Tibial nerve (tissue), 4 donors: ENCODE data around the gene FAM114A2. TPM values are rescaled to one million over a fixed set of nuclear protein-coding genes. Genes with fewer than 3 reads are reported as not detected.

Source experiments
- DNase-seq, 2 donors: peaks; one replicate each; pipeline ENCODE4 v3.0.0-alpha.2; 2019; ENCODE audit warnings: low spot score in 2 of 2
- H3K27ac ChIP-seq, 4 donors: fragments of 200-600 bp; sonication (generic) in 3 of 4; one replicate each; pipeline ENCODE4 v1.5.1; 2017 to 2019; ENCODE audit warnings: mild to moderate bottlenecking in 1 of 4
- H3K27me3 ChIP-seq, 2 donors: fragments of 200-600 bp; sonication (generic) in 1 of 2; one replicate each; pipeline versions ENCODE4 v1.5.1 to v1.6.0; 2017 to 2019
- H3K36me3 ChIP-seq, 3 donors: fragments of 200-600 bp; sonication (generic); one replicate each; pipeline ENCODE4 v1.5.1; 2018 to 2019
- H3K4me1 ChIP-seq, 4 donors: fragments of 200-600 bp; sonication (generic) in 3 of 4; one replicate each; pipeline ENCODE4 v1.5.1; 2017 to 2019
- H3K4me3 ChIP-seq, 4 donors: fragments of 200-600 bp; sonication (generic) in 3 of 4; one replicate each; pipeline ENCODE4 v1.5.1; 2017 to 2019; ENCODE audit warnings: mild to moderate bottlenecking in 1 of 4, moderate library complexity in 1 of 4
- H3K9me3 ChIP-seq, 4 donors: fragments of 200-600 bp; sonication (generic) in 3 of 4; one replicate each; pipeline ENCODE4 v1.5.1; 2017 to 2019
- EP300 ChIP-seq, 2 donors: sonication (generic); formaldehyde crosslinking; IDR thresholded peaks; one replicate each; pipeline ENCODE4 v1.6.1; 2017; ENCODE audit warnings: antibody characterized with exemption in 2 of 2, mild to moderate bottlenecking in 1 of 2
- POLR2A ChIP-seq, 2 donors: fragments of 450-650 bp; IDR thresholded peaks; one replicate each; pipeline ENCODE4 v1.6.1; 2017; ENCODE audit warnings: antibody characterized with exemption in 2 of 2, mild to moderate bottlenecking in 2 of 2, moderate library complexity in 2 of 2
- WGBS, 2 donors: methylation state at CpG; one replicate each; pipeline ENCODE4 v1.1.5; 2018; 5-methylcytosine and 5-hydroxymethylcytosine counted together
- total RNA-seq, 4 donors: library from RNA; depleted of rRNA; stranded (reverse); fragments of >200 nt; gene quantifications; one replicate each; pipeline ENCODE4 v1.1.0, GENCODE V29; 2016
- TF ChIP-seq, protein P1 (sequence below), 5 experiments: fragments of 200-600 bp in 3 of 5; fragments of 450-650 bp in 2 of 5; sonication (generic) in 3 of 5; IDR thresholded peaks; one replicate each; pipeline ENCODE4 v1.5.1; 2016 to 2019; ENCODE audit warnings: antibody characterized with exemption in 5 of 5, mild to moderate bottlenecking in 3 of 5, moderate library complexity in 2 of 5

FAM114A2 gene
- total RNA-seq, 4 donors from 2014 or later = 10.5 to 19.7 (median 13.6) TPM

- Histone ChIP-seq H3K4me1 (peaks cover 0 to 27% (median 0%) of the 10 kb centered on the region in 4 donors), H3K27ac (no peak overlapping the region), H3K36me3 (no peaks in the 10 kb centered on the region), H3K9me3 (no peaks in the 10 kb centered on the region), H3K27me3 (no peaks in the 10 kb centered on the region), H3K4me3 (no peak overlapping the region)
- no peak for TF ChIP-seq POLR2A (IDR thresholded peaks at IDR 0.05)
- TF ChIP-seq, protein P1, sequence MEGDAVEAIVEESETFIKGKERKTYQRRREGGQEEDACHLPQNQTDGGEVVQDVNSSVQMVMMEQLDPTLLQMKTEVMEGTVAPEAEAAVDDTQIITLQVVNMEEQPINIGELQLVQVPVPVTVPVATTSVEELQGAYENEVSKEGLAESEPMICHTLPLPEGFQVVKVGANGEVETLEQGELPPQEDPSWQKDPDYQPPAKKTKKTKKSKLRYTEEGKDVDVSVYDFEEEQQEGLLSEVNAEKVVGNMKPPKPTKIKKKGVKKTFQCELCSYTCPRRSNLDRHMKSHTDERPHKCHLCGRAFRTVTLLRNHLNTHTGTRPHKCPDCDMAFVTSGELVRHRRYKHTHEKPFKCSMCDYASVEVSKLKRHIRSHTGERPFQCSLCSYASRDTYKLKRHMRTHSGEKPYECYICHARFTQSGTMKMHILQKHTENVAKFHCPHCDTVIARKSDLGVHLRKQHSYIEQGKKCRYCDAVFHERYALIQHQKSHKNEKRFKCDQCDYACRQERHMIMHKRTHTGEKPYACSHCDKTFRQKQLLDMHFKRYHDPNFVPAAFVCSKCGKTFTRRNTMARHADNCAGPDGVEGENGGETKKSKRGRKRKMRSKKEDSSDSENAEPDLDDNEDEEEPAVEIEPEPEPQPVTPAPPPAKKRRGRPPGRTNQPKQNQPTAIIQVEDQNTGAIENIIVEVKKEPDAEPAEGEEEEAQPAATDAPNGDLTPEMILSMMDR (IDR thresholded peaks at IDR 0.05) = no peak
- TF ChIP-seq EP300 (IDR thresholded peaks at IDR 0.05) = no peak
- no peak for DNase-seq
- 80 to 82% methylated on average over 10 of the region's 10 CpGs for WGBS, 2 donors
Observed at GRCh38 chr5:153960269-153961215, 78.2 kb downstream of the FAM114A2 start.

DNA sequence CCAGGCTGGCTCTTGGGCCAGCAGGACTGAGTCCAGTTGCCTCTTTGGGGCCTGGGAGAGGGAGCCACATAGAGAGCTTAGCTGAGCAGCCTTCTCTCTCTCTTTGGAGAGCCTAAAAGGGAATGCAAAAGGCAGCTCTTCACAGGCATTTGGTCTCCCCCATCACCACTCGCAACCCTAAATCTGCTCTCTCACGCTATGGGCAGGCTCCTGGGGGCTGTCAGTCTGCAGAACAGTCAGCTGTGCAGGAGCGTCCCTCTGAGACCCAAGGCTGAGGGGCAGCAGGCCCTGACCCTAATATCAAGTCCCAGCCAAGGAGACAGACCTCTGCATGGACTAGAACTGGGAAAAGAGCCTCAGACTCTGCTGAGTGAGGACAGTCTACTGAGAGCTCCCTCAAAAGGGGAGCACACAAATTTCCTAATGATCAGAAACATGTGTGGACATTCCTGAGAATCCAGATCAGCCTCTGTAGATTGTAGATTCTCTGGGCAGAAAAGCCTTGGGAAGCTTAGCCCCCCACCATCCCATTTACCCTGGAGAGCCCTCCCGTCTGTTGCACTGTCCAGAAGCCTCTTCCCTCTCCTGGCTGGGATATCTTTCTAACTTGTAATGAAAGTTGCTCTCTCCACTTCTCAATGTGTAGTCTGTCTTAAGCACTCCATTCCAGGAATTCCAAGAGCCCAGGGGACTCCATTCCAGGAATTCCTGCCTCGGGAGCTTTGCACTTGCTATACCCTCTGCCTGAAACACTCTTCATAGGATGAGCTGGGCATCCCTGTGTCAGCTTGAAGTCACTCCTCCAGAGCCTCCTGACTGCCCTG lies 79.4 kb downstream of the FAM114A2 start:
- no peaks in the 10 kb centered on the region for H3K27me3 ChIP-seq
- no peak for DNase-seq
- TF ChIP-seq POLR2A (IDR thresholded peaks at IDR 0.05) (no peak), EP300 (IDR thresholded peaks at IDR 0.05) (no peak)
- TF ChIP-seq, protein P1 (IDR thresholded peaks at IDR 0.05) = no peak
- H3K9me3 ChIP-seq = no peaks in the 10 kb centered on the region
- H3K4me1 ChIP-seq = peaks cover 0 to 19% (median 0%) of the 10 kb centered on the region in 4 donors
- WGBS, 2 donors = 27 to 44% methylated on average over 5 of the region's 5 CpGs
- H3K27ac ChIP-seq = peak overlapping the region in 2 of 4 donors; percentile 3 to 55
- no peak overlapping the region for H3K4me3 ChIP-seq
- H3K36me3 ChIP-seq = no peaks in the 10 kb centered on the region

DNA sequence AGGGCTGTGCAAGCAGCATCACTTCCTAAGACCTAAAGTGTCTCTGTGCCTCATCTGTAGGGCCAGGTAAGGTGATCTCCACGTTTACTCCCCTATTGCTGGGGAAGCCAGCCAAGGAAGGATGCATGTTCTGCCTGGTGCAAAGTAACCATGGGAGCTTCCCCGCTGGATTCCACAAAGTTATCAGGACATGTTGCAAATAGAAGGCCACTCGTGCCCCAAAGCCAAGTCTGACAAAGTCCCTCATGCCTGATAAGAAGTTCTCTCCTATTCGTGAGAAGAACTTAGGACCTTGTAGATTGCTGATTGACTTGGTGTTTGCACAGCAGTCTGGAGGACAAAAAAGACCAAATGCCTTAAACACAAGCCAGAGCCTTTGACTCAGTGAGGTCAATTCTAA lies 81.5 kb downstream of the FAM114A2 start:
- TF ChIP-seq EP300 (IDR thresholded peaks at IDR 0.05) (no peak), POLR2A (IDR thresholded peaks at IDR 0.05) (no peak)
- TF ChIP-seq, protein P1 (IDR thresholded peaks at IDR 0.05) = no peak
- Histone ChIP-seq H3K36me3 (no peaks in the 10 kb centered on the region), H3K4me3 (no peak overlapping the region), H3K4me1 (peaks cover 0 to 18% (median 0%) of the 10 kb centered on the region in 4 donors), H3K9me3 (no peaks in the 10 kb centered on the region), H3K27ac (no peak overlapping the region), H3K27me3 (no peaks in the 10 kb centered on the region)
- no peak for DNase-seq
- 80 to 82% methylated on average over 4 of the region's 4 CpGs for whole genome bisulfite sequencing, 2 donors

DNA sequence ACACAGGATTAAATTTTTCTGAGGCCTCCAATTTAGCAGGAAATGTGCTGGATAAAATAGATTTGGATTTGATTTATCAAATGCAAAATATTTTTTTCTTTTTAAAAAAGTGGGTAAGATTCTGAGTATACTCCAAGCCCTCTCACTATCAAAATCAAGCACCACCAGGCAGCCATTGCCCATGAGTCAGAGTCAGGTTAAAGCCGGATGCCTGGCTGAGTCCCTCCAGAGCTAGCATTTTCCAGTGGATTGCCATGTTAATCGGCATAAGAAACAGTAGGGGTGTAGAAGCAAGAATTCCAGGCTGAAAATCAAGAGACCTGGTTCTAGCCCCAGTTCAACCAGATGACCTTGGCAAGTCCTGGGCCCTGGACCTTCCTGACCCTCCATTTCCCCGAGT lies 85.3 kb downstream of the FAM114A2 start:
- Histone ChIP-seq H3K27me3 (no peaks in the 10 kb centered on the region), H3K9me3 (no peaks in the 10 kb centered on the region), H3K36me3 (no peaks in the 10 kb centered on the region), H3K4me1 (no peaks in the 10 kb centered on the region), H3K4me3 (no peak overlapping the region), H3K27ac (peak overlapping the region in 1 of 4 donors; percentile 50)
- no peak for TF ChIP-seq POLR2A (IDR thresholded peaks at IDR 0.05)
- TF ChIP-seq, protein P1 (IDR thresholded peaks at IDR 0.05) = no peak
- TF ChIP-seq EP300 (IDR thresholded peaks at IDR 0.05) = no peak
- WGBS, 2 donors = 80 to 82% methylated on average over 3 of the region's 3 CpGs
- DNase-seq = no peak
